Activated CD8-positive, alpha-beta memory T cell treated with anti-CD3 and anti-CD28 coated beads, Interleukin-2, amount 50 U/mL, for 1 hour (primary cell): ENCODE data around the gene CA10.

ENCODE experiments used
- DNase-seq: peaks from one replicate; pipeline ENCODE4 v3.0.0-alpha.2; 2020; ENCODE audit errors: extremely low read depth

CA10 gene

DNA sequence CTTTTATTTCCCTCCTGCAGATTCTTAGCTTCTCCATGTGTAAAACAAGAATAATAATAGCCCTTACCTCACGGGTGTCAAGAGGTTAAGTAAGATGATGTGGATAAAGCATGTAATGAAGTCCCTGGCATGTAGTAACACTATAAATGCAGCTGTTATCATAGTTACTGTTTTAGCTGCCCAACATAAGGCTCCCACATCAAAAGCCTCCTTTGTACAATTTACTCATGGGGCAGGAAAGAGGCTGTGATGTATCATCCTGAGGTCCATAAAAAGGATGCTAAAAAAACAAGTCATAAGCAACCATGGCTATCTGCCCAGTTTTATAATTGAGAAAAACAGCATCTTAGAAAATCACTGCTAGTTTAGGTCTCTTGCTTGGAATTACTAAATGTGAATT lies 339.7 kb downstream of the CA10 start:
- DNase-seq, result no peak

DNA sequence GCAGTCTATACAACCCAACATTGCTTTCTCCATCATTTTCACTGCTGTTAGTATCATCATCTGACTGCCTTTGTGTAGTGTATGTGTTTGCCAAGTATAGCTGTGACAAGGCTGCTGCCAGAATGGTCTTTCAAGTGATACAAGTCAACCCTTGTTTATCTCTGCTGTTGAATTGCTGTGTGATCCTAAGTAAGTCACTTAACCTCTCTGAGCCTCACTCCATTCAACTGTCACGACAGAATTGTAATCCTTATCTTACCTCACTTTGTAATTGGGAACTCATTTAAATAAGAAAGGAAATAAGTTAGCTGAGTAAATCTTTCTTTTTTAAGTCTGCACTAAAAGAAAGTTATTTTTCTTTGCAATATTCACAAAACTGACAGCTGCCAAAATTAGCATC lies 340.6 kb downstream of the CA10 start:
- no peak for DNase-seq

DNA sequence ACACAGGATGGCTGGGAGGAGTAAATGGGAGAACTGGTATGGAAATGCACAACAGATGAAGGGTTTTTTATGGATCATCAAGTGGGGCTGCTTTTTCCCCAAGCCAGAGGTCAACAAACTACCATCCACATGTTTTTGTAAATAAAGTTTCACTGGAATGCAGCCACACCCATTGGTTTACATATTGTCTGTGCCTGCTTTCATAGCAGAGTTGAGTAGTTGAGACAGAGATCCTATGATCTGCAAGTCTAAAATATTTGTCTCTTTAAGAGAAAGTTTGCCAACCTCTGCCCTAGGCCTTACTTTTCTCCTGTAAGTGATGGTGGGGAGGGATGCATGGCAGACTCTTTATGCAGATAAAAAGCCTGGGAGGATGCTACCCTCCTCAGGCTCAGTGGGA lies 341.4 kb downstream of the CA10 start:
- no peak for DNase-seq

DNA sequence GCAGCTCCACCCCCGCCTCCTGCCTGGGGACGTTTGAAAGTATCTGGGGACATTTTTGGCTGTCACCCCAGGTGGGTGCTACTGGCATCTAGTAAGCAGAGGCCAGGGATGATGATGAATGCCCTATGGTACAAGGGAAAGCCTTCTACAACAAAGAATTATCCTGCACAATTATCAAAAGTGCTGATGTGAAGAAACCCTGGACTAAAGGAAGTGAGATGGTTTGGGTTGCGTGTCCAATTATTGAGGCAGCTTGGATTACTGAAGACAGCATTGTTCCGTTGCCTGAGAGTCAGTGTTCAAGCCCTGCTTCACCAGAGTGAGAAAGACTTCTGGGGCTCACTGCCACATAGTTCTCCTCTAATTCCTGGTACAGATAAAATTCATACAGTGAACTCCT lies 343.4 kb downstream of the CA10 start:
- DNase-seq, result no peak

DNA sequence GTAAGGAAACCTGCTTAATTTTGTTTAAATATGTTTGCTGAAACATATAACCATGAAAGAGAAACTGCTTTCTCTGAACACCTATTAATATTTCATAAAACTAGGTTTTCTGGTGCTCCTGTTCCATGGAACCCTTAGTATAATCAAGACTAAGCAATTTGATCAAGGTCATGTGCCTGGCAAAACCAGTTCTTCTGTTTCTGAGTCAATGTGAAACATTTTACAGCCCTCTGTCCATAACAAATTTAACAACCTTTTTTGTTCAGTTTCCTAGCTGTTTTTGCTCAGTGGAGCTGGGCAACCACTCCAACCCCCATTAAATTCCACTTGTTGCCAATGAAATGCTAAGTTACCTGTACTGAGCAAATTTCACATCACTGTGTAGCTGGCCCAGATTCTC lies 344.0 kb downstream of the CA10 start:
- no peak for DNase-seq

DNA sequence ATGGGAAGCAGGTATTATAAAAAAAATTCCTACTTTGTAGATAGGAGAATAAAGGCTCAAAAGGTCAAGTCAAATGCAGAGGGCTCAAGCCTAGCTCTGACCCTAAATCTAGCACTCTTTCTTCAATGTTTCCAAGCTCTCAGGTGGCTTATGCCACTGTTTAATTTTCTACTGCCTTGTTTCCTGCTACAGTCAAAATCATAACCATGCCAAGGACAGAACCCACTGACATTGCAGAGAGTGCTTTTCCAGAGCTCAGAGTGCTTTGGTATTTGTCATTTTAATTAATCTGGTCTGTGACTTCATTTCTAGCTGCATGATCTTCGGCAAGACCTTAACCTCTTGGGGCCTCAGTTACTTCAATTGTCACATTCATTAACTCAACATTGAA lies 344.7 kb downstream of the CA10 start:
- no peak for DNase-seq

DNA sequence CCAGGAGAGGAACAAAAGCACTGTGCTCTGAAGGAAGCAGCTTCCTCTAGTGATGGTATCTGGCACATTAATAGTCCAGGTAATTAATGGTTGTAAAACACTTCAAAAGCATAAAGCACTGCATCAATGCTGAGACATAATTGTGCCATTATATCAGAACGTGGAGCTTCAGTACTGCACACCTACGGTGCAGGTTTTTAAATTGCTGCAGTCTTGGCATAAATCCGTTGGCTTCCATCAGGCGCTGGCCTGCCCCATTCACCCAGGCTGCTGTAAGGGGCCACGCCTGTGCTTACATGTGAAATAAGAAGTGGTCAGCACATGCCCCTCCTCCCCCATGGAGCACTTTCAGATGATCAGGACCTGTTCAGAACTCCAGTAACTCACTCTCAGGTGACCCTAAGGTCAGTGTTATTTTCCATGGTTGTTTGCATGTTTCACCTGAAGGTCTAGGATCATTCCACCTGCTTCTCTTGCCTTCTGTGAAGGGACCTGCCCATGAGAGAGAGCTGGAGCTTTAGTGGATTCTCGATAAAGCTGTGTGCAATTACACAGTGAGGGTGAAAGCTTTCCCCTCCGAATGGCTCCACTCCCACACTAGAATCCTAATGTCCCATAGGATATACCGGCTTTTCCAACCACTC lies 345.3 kb downstream of the CA10 start:
- no peak for DNase-seq

DNA sequence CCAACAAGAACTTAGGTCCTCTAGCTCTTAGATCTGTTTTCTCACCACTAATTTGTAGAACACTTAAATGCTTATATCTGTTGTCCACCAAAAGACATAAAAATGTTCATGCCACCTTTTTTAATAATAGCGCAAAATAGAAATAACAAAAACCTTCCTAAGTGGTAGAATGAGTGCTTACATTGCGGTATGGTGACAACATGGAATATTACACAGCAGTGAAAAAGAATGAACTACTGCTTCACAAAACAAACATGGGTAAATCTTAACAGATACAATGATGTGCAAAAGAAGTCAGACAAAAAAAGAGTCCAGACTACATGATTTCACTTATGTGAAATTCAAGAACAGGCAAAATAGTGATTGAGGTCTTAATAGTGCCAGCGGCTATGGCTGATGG lies 351.1 kb downstream of the CA10 start:
- no peak for DNase-seq

DNA sequence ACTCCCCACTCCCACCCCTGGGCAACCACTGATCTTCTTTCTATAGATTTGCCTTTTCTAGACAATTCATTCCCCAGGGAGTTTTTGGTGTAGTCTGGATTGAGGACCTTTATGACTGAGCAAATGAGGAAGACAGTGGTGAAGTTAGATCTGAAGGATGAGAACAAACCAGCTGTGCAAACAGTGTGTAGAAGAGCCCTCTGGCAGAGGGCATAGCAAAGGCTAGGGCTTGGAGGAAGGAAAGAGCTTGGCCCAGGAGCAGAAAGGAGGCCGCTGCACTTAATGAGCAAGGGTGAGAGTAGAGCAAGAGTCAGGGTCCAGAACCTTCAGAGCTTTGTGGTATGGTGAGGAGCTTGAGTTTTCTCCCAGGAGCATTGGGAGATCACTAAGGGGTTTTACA lies 352.7 kb downstream of the CA10 start:
- DNase-seq, result no peak

DNA sequence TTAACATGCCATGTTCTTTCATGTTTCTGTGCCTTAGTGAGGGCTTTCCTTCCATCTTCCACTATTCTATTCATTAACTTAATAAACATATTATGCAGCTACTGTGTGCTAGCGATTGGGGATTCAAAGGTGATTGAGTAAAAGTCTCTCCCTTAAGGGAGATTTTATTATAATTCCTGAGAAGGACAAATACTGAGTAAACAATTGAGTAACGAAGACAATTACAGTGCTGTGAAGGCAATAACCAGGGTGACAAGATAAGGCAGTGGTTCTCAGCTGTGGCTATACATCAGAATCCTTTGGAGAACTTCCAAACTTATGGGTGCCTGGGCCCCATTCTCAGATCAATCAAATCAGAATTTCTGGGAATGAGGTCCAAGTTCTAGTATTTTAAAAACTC lies 353.3 kb downstream of the CA10 start:
- no peak for DNase-seq

DNA sequence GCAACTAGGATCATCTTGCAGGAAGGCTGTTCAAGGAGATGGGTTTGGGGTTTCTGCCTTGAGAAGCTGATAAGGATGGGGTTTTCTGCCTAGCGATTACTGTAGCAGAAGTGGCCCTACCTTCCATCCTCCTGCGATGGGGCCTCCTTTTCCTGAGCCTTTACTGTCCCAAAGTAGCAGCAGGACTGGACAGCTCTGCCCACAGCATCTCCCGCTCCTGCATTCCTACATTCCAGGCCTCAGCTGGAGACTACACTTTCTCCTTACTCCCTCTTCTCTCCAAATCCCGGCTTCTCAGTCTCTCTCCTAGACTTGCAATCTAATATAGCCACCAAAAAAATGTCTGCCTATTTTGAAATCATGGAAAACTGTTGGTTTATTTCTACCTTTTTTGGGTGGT lies 355.4 kb downstream of the CA10 start:
- DNase-seq, result no peak

DNA sequence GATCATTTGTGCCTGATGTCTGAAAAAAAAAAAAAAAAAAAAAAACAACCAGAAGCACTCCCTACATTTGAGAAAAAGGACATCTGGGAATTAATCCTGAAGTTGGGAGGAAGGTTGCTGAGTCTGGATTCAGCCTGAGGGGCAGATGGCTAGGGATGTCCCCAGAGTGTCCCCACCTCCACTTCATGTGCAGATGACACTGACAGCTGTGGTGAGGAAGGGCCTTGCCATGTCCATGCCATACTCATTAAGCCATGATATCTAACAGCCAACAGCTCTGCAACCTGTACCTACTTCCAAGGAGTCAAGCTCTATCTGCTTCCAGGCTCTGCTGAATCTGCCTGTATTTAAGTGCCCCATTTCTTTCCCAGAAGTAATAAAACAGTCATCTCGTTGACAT lies 356.0 kb downstream of the CA10 start:
- DNase-seq, result no peak

DNA sequence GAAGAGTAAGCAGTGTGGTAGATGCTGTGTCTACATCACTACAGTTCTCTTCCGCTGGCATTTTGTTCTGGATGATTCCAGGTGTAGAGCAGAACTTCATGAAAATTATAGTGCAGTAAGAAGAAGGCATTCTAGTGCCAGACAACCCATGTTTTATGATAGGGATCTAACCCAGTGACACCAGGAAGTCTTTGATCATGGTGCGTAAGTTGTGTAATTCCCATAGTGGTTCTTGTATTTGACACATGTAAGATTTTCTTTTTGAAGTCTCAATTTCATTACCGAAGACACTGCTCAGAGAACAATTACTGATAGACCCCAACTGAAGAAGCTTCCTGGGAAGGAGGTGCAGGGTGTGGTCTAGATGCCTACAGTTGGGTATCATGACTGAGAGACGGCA lies 356.9 kb downstream of the CA10 start:
- DNase-seq, result no peak

DNA sequence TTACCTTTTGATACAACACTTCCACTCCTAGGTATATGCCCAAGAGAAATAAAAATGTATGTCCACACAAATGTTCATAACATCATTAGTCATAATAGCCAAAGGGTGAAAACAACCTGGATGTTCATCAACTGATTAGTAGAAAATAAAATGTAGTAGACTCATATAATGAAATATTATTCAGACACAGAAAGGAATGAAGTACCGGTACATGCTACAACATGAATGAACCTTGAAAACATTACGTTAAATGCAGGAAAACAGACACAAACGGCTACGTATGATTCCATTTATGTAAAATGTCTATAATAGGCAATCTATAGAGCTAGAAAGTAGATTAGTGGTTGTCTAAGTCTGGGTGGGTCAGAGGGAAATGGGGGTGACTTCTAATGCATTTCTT lies 358.5 kb downstream of the CA10 start:
- DNase-seq, result no peak

DNA sequence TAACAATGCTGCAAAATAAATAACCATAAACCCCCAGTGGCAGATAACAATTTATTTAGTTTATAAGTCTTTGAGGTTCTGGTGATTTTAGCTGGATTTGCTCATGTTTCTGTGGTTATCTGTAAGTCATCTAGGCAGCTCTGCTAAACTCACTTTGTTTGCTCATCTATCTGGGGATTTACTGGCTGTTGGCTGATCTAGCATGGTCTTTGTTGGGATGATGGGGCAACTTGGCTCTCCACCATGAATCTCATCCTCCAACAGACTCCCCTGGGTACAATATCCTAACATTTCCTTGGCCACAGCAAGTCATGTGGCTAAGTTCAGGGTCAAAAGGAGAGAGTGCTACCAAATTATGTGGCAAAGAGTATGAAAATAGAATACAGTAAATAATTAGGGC lies 359.3 kb downstream of the CA10 start:
- no peak for DNase-seq

DNA sequence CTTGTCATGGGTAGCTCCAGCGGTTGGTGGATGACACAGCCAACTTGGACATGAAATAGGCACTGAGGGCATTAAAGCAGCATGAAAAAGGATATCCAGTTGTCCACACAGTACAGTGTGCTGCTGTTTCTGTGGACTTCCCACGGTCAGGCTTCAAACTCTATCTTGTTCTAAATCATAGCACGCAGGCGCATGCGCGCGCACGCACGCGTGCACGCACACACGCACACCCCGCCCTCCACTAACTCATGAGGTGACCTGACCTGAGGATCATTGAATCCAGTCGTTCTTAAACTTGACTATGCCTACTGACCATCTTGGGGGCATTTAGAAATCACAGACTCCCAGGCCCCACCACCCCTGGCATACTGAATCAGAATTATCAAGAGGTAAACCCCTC lies 361.4 kb downstream of the CA10 start:
- no peak for DNase-seq

DNA sequence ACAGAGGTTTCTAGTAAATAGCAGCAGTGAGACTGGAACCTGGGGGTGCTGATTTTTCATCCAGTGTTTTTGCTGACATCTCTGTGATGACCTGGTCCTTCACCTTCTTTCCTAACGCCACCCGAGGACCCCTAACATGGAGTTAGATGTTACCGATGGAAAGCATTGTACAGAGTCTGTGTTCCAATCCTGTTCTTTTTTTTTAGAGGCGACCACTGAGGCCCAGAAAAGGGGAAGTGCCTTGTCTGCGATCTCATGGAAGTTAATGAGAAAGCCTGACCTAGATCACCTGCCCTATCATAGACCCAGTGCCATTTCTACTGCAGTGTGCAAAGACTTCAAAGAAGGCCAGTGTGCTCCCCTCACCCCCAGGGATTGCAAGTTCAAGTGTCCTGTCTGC lies 362.5 kb downstream of the CA10 start:
- no peak for DNase-seq

DNA sequence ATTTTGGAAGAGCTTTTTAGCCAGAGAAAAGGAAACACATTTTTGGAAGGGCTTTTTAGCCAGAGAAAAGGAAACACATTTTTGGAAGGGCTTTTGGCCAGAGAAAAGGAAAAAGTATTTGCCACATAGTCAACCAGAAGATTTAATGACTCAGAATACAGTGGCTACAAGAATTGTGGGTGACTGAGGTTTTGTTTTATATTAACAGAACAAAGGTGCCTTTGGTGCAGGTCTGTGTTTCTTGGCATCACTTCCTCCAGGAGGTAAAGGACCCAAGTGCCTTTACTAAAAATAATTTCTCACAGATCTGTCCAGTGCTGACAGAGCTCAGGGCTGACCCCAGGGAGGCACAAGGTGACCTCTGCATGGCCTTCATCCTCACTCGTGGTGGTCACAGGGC lies 363.1 kb downstream of the CA10 start:
- DNase-seq, result no peak

DNA sequence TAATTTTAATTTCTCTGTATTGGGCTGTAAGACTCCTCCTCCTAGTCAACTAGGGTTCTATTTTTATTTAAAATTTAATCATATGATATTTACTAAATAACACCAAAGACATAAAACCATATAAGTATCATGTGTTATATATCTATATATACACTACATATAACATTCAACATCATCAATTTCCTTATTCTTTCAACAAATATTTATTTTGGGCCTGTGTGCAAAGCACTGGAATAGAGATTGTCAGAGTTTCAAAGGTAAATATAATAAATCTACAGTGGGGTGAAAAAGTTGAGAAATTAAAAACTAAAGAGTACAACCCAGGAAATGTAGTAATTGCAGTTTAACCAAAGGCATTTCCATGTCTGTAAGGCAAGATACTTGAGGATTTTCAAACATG lies 364.0 kb downstream of the CA10 start:
- DNase-seq, result no peak

DNA sequence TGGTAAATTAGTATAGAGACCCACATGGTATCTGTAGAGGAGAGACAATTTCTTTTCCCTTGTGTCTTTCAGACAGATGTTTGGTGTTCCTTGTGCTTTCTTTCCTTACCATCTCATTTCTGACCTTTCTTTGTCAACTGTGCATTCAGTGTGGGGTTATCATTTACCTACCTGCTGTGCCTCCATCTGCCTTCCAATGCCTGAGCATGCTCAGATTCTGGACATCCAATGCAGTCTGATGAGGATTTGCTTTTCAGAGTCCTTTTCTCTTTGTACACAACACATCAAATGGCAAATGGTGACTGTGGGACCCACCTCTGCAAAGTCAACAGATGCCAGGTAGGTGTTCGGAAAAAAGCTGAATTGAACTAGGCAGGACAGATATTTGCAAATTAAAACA lies 364.8 kb downstream of the CA10 start:
- DNase-seq, result no peak

DNA sequence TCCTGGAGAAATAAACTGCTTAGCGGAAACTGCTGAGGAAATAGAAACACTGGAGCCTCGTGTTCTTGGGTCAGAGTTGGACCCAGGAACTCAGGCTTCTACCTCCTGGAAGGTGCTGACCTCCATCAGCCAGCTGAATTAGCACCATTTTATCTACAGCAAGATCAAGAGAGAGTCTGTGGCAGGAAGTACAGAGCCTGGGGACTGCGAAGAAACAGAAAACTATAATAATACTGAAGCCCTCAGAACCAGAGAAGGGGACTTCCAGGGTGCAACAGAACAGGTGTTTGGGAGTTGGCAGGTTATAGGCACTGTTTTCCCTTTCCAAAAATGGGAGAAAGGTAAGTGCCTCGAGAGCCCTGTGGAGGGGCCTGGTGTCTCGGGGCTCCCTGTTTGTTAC lies 379.7 kb downstream of the CA10 start:
- no peak for DNase-seq

DNA sequence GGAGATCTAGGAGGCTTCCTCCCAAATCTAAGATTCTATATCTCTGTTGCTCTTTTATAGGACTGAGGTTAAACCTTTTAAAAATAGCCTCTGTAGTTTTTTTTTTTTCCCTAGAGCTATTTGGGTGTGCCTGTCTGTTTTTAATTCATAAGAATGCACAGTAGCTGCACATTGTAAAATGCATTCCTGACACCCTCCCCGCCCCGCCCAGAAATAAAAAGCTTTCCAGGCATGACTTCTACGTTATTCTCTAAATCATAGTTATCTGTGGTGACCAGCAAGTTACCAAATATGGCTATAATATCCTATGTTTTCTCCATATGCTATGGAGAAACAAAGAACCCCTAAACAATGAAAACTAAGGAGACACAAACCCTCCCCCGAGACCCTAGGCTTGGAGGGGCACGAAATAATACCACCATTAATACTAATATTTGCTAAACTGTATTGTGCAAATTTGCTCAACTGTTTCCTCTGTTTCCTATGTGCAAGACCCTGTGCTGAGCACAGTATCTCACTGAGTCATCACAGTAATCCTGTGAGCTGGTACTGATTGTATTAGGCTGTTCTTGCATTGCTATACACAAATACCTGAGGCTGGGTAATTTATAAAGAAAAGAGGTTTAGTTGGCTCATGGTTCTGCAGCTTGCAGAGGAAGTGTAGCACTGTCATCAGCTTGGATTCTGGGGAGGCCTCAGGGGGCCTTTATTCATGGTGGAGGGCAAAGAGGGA lies 388.3 kb downstream of the CA10 start:
- DNase-seq, result no peak

DNA sequence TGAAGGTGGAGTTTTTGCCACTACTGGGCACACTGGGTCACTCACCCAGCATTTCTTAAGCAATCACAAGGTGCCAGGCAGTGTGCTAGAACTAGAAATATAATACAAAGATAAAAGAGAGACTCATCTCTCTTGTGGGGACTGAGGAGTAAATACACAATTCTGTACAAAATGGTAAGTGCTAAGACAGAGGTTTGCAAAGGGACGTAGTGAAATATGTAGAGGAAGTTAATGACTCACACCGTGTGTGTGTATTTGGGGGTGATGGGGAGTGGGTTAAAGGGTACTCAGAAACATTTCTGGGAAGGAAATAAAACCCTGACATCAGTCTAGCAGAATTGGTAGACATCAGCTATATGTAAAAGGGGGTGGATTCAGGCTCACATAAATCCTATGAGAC lies 389.3 kb downstream of the CA10 start:
- no peak for DNase-seq

DNA sequence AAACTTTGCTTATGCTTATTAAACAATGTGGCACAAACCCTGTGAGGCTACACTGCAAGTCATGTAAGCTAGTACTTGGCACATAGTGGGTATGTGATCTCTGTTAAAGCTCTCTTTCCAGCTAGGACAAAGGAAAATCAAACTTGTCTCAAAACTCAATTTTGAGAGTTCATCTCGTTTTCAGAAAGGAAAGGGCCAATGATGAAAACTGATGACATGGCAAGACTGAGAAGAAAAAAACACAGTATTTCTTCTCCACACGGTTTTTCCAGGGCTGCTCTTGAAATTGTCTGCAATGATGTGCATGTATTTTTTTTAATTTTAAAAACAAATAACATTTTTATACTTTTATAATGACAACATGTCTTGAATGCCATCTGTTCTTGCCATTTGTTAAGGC lies 389.8 kb downstream of the CA10 start:
- no peak for DNase-seq
